Raji (cell line): ENCODE results near the gene TVP23C.

Source experiments
- POLR2A ChIP-seq: IDR thresholded peaks from 2 replicates; pipeline ENCODE4 v1.6.1; 2011; ENCODE audit warnings: low read depth, low read length, control low read depth; ENCODE audit not compliant: insufficient read depth

Gene TVP23C

DNA sequence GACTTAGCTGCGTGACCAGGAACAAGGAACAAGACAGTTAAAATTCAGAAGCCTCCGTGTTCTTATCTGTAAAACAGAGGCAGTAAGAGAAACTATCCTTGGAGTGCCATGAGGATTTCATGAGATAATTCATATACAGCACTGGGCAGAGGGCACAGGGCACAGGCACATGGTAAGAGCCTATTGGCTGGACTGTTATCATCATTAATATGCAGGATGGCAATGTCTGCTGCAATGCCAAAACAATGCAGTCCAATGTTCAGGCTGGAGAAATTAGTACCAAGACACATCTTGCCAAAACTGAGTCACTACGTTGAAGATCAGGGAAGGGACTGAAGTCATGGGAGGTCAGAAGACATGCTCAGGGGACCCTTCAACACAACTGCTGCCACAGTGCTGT lies 109.5 kb downstream of the TVP23C start:
- no peak for TF ChIP-seq POLR2A

DNA sequence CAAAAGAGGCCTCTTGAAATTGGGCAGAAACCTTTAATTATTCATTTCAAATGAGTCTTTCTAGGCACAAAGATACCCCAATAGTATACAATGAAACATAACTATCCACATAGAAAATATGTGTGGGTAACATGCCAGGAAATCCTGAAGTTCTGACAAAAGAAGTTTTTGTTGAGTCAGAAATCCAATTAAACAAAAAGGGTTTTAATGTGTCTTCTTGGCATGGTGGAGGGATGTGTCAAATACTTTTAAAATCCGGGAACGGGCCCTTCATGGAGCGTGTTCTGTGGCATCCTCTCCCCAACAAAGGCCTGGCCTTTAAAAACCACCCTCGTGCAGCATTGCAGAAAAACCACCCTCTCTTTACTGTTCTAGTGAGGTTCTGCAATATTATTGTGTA lies 110.0 kb downstream of the TVP23C start:
- TF ChIP-seq POLR2A, result no peak

DNA sequence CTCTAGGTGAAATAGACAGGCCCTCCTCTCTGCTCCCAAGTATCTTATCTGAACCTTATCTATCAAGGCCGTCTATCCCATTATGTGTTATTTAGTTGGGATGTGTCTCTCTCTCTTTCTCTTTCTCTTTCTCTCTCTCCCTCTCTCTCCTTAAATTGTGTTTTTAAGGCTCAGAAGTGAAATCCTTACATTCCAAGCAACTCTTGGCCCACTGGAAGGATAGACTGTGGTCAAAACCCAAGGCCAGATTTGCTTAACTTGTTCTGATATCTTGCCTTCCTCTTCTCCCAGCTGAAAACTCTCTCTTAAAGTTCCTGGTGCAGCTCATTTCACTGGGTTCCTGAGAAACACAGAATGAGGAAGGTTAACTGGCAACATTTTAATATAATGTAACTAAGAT lies 110.5 kb downstream of the TVP23C start:
- TF ChIP-seq POLR2A, result no peak
